HepG2 (cell line): Measurements from ENCODE around the gene SPEM2. TPM values are rescaled to one million over a fixed set of nuclear protein-coding genes. Genes with fewer than 3 reads are reported as not detected.
A peak's percentile ranks its signal among the peaks of the same experiment; 100 is the strongest.

ENCODE experiments used
- ATAC-seq: fragments of 200-7000 bp; cut with Tn5 transposase; 3 replicates; pipeline ENCODE4 v1.9.1; 2020; ENCODE audit warnings: mild to moderate bottlenecking, moderate library complexity
- BruUV-seq: library from RNA; stranded (reverse); fragments of 400-500 nt; replicated peaks from 2 replicates; lab custom pipeline; 2021; lab: Mats Ljungman, UMichigan
- CTCF ChIA-PET: fragments of 300-600 bp; formaldehyde crosslinking; extraction: SDS; loops from one replicate; lab custom pipeline; 2021; ENCODE audit warnings: low total read pairs, inconsistent platforms, low intra/inter-chr PET ratio; lab: Yijun Ruan, JAX
- POLR2A ChIA-PET: fragments of 350-600 bp; sonication (Branson Sonifier 250); formaldehyde crosslinking; loops from one replicate; lab custom pipeline; 2020; ENCODE audit warnings: antibody characterized with exemption, inconsistent platforms; lab: Yijun Ruan, JAX
- DNase-seq: peaks from one replicate; pipeline ENCODE4 v3.0.0-alpha.2; 2015; ENCODE audit warnings: low spot score
- FAIRE-seq: peaks from 3 replicates; lab custom pipeline; 2011; peaks lifted over from hg19 to GRCh38; lab: Jason Lieb, UNC
- H2AFZ ChIP-seq: one replicate; pipeline ENCODE4 v1.6.1; 2011; ENCODE audit warnings: low read length, inconsistent platforms
- H3K27ac ChIP-seq: fragments of 300-600 bp; 3 replicates; pipeline ENCODE4 v1.8.0; 2011; ENCODE audit warnings: mixed run types, mild to moderate bottlenecking, mixed read lengths, low read length, inconsistent platforms; ENCODE audit not compliant: insufficient read depth; ENCODE audit errors: extremely low read length
- H3K27me3 ChIP-seq, 2 experiments: fragments of 200-600 bp in 1 of 2; 2 replicates in 1 of 2; 3 replicates in 1 of 2; pipeline versions ENCODE4 v1.6.0 to v1.8.0; 2011; ENCODE audit warnings: low read length in 2 of 2, mild to moderate bottlenecking in 2 of 2, moderate library complexity in 2 of 2, inconsistent platforms in 1 of 2; ENCODE audit not compliant: insufficient read depth in 2 of 2, control insufficient read depth in 1 of 2
- H3K36me3 ChIP-seq, 2 experiments: fragments of 200-600 bp in 1 of 2; replicated peaks in 1 of 2; 2 replicates in 1 of 2; 3 replicates in 1 of 2; pipeline versions ENCODE4 v1.5.1 to v1.8.0; 2011; ENCODE audit warnings: low read length in 2 of 2, inconsistent platforms in 1 of 2; ENCODE audit not compliant: insufficient read depth in 2 of 2, control insufficient read depth in 1 of 2
- H3K4me1 ChIP-seq: 2 replicates; pipeline ENCODE4 v1.5.1; 2012; ENCODE audit warnings: low read length, inconsistent platforms; ENCODE audit not compliant: insufficient read depth
- H3K4me2 ChIP-seq: 2 replicates; pipeline ENCODE4 v1.6.0; 2011; ENCODE audit warnings: low read depth, low read length, inconsistent platforms
- H3K4me3 ChIP-seq, 3 experiments: fragments of 200-600 bp in 1 of 3; sonication (generic), shearing (Covaris generic) in 1 of 3; replicated peaks in 1 of 3; 2 replicates each; pipeline ENCODE4 v1.5.1; 2011 to 2016; ENCODE audit warnings: low read length in 3 of 3, inconsistent platforms in 2 of 3, low read depth in 2 of 3, mild to moderate bottlenecking in 2 of 3, control low read depth in 1 of 3, mixed read lengths in 1 of 3; ENCODE audit not compliant: insufficient read depth in 1 of 3
- H3K79me2 ChIP-seq: one replicate; pipeline ENCODE4 v1.6.1; 2011; ENCODE audit warnings: low read length, inconsistent platforms; ENCODE audit not compliant: insufficient read depth
- H3K9ac ChIP-seq: 2 replicates; pipeline ENCODE4 v1.6.0; 2011; ENCODE audit warnings: mild to moderate bottlenecking, low read depth, low read length, inconsistent platforms; ENCODE audit not compliant: insufficient read depth
- H3K9me3 ChIP-seq: 2 replicates; pipeline ENCODE4 v1.5.1; 2012; ENCODE audit warnings: mild to moderate bottlenecking, low read length
- H4K20me1 ChIP-seq: 2 replicates; pipeline ENCODE4 v1.6.0; 2011; ENCODE audit warnings: inconsistent platforms, mild to moderate bottlenecking, low read length, moderate library complexity; ENCODE audit not compliant: insufficient read depth
- CHCHD3 ChIP-seq: sonication (generic); formaldehyde crosslinking; IDR thresholded peaks from 2 replicates; pipeline ENCODE4 v1.8.0; 2022; ENCODE audit warnings: mild to moderate bottlenecking, missing genetic modification reagents, moderate library complexity
- FOXK2 ChIP-seq: fragments of 450-650 bp; IDR thresholded peaks from 2 replicates; pipeline ENCODE4 v1.6.1; 2016
- ZBTB26 ChIP-seq: IDR thresholded peaks from 2 replicates; pipeline ENCODE4 v1.6.1; 2016; ENCODE audit warnings: missing compliant biosample characterization, missing genetic modification reagents, borderline replicate concordance
- ZNF503 ChIP-seq: sonication (generic); formaldehyde crosslinking; IDR thresholded peaks from 2 replicates; pipeline ENCODE4 v1.4.0; 2020; ENCODE audit warnings: missing genetic modification reagents
- ZNF629 ChIP-seq: sonication (generic); formaldehyde crosslinking; conservative IDR thresholded peaks from 2 replicates; pipeline ENCODE4 v1.5.0; 2020; ENCODE audit warnings: missing genetic modification reagents
- ZNF850 ChIP-seq: sonication (generic); formaldehyde crosslinking; conservative IDR thresholded peaks from 2 replicates; pipeline ENCODE4 v1.9.0; 2021; ENCODE audit warnings: mild to moderate bottlenecking, missing genetic modification reagents
- WGBS: methylation state at CpG from one replicate; pipeline ENCODE4 v1.1.6; 2017; ENCODE audit warnings: low lambda C conversion rate; 5-methylcytosine and 5-hydroxymethylcytosine counted together
- in situ Hi-C: cut with HindIII; loops from 2 replicates; pipeline ENCODE4 v1.10.0; 2017; ENCODE audit warnings: low pct_unique_long_range_greater_than_20kb; ENCODE audit not compliant: extremely low pct_ligation_motif_present
- intact Hi-C: fragments of 100-400 bp; cut with micrococcal nuclease; formaldehyde crosslinking; loops from one replicate; pipeline ENCODE4 v1.10.0; 2022; ENCODE audit not compliant: unreplicated experiment
- polyA plus RNA-seq, 8 experiments: library from polyadenylated mRNA; depleted of rRNA in 3 of 8; stranded (reverse) in 7 of 8; unstranded in 1 of 8; fragments of >200 nt; fragmentation: Illumina TruSeq in 4 of 8; extraction: Trizol in 4 of 8; gene quantifications; 2 replicates each; pipeline versions ENCODE4 v1.2.1 to v1.2.3, GENCODE V29; 2011 to 2016; ENCODE audit warnings: low read depth in 4 of 8, missing spikeins in 1 of 8, mixed read lengths in 1 of 8; ENCODE audit not compliant: insufficient read depth in 1 of 8
- total RNA-seq, 5 experiments: library from RNA; depleted of rRNA; stranded (reverse); fragments of >200 nt; fragmentation: Illumina TruSeq; extraction: Trizol; gene quantifications; 2 replicates each; pipeline ENCODE4 v1.2.3, GENCODE V29; 2016; ENCODE audit warnings: low read depth in 1 of 5

SPEM2 gene
- total and polyA plus RNA-seq, 2 of the 13 experiments (the other 11 are each of a cell fraction or from before 2014, with no cell fraction given) = not detected

GRCh38 chr17:7476494-7476893 lies 51.1 kb downstream of the SPEM2 start:
- FAIRE-seq (no peak), ATAC-seq (no peak), DNase-seq (no peak)
- 38% methylated on average over 3 of the region's 3 CpGs for WGBS
- Histone ChIP-seq H3K27me3 (no peaks in the 10 kb centered on the region; a peak in 1 of 5 replicates), H3K9me3 (no peaks in the 10 kb centered on the region), H4K20me1 (peaks cover 30% of the 10 kb centered on the region), H3K9ac (no peak overlapping the region), H3K4me2 (peak overlapping the region; percentile 85), H2AFZ (no peak overlapping the region), H3K4me1 (peaks cover 67% of the 10 kb centered on the region), H3K4me3 (no peak overlapping the region; a peak in 1 of 6 replicates), H3K36me3 (no peaks in the 10 kb centered on the region), H3K79me2 (peaks cover 53% of the 10 kb centered on the region), H3K27ac (peak overlapping the region; percentile 75)
- intact Hi-C loops = no loop called here
- CTCF ChIA-PET = no interaction called here
- in situ Hi-C loops = loop anchor here (5.0 kb wide), 1 partner anchor 39 kb away; the partner anchor contains the start of genes FGF11 and TMEM102
- POLR2A ChIA-PET = interaction anchor here (1.0 to 5.3 kb wide), 6 partner anchors 9 to 441 kb away, joined by 3 to 30 read pairs (median 10); partner anchors contain the start of genes CHRNB1, POLR2A, SLC16A13 and TMEM256
- TF ChIP-seq ZNF850 (no peak), ZNF629 (CRISPR knock-in tag) (no peak), ZNF503 (no peak), CHCHD3 (no peak), ZBTB26 (CRISPR knock-in tag) (0 out of 2 replicates have a peak, but pooled peaks have one; percentile 13), FOXK2 (no peak)
- BruUV-seq = no TSS peak
